HG02885 (cell line): Measurements from ENCODE around the gene SORCS3.
"Not testable (repeated sequence)": the region's sequence is repeated elsewhere in the genome, so short reads cannot be mapped to it uniquely, and the experiment has no call there.

Experiments used
- ATAC-seq: cut with Tn5 transposase; IDR thresholded peaks from one replicate; pipeline ENCODE4 v1.9.1; 2021; ENCODE audit warnings: mild to moderate bottlenecking; ENCODE audit not compliant: unreplicated experiment, poor library complexity

SORCS3 gene

DNA sequence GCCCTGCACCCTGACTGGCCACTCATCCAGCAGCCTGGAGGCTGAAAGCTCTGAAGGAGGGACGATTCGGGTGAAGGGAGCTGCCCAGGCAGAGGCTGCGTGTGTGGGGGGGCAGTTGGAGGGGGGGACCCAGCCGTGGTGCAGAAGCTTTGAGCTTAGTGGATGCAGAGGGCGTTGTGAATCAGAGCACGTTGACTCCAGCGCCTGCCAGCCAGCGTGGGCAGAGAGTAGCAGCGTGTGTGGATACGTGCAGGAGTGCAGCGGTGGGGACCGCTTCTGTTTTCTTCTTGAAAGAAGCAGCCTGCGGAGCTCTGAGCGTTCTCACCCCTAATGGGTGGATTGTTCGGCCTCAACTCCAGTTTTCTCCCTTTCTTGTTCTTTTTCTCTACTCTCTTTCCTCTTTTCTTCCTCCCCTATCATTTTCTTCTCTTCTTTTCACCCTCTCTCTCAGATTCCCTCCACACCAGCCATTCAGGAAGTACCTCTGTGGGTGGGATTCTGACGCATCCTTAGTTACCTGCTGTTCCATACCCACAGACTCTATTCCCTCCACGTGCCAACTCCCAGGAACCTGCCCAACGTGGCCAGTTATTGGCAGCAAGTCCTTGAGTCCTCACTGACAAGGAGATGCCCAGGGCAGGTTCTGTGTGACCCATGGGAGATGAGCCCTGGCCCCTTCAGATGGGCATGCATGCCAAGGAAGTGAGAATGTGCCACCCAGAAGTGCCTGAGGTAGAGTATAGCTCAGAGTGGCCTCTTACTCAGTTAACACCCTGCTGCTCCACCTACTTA, 47.4 kb downstream of the SORCS3 start:
- no peak for ATAC-seq

DNA sequence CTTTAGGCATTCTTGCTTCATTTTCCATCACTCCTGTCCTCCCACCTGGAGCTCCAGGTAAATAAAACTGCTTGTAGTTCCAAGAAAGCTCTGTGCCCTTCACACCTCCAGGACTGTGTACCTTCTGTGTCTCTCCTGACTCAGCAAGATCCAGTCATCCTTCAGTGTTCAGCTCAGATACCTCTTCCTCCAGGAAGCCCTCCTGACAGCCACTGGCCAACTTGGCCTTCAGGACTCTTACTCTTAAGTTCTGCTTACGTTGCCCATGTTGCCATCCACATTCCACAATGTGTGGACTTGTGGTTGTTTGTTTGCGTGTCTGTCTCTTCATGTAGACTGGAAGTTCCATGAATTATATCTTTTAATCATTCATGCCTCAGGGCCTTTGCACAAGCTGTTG, 48.0 kb downstream of the SORCS3 start:
- ATAC-seq = no peak

DNA sequence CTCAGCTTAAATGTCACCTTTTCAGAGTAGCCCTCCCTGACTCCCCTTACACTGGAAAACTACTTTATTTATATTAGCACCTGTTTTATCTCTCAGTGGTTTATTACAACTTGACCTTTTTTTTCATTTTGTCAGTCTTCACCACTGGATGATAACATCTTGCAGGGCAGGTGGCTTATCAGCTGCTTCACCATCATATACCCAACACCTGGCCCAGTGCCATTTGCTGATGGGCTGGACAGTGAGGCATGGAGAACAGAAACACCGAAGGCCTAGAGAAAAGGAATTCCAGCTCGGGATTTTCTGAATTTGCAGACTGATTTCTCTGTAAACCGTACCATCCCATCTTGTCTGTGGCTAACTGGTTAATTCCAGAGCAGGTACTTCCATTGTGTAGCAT, 48.5 kb downstream of the SORCS3 start:
- ATAC-seq = no peak

DNA sequence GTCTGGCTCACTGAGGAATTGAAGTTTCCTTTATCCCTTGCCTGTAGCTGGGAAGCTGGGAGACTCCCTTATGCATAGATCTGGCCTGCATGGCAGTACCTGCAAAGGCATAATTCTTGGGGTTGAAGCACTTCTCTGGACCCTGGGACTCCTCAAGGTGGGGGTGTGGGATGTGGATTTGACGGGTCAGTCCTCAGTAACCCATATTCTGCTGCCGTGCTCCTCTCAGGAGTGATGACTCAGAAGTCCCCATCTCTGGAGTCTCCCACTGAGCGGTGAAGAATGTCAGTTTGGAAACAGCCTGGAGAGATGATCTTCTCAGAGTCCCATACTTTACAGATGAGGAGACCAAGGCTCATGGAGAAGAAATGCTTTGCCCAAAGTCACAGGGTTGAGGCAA, 49.0 kb downstream of the SORCS3 start:
- no peak for ATAC-seq

DNA sequence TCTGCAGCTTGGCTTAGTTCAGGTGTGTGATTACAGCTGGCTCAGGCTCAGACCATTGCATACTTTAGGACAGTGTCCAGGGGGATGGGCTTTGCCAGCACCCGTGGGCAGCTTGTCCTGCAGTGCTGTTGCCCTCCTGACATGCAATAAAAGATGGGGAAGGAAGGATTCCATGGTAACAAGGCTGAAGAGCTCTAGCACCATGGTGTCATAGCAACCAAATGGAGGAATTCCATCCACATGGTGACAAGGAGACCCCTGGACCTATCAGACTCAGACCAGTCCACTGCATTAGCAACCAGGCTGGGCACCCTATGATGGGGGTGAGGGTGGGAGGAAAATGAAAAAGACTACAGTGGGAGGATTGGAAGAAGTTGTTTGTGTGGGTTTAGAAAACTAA, 49.9 kb downstream of the SORCS3 start:
- ATAC-seq = no peak

DNA sequence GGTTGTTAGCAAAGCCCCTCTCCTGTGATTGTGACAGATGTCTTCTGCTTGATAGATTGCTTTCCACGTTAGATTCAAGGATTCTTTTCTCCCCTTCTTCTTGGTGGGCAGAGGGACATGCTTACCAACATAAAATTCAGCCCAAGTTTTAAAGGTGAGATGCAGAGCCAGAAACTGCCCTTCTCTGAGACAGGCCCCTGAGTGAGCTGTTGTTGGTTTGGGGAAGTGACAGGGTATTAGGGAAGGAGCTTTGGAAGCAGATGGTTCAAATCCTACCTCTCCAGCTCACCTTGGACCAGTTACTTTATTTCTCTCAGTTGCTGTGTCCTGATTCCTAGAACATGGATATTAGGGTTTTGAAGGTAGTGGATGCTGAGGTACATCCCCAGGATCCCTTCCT, 53.0 kb downstream of the SORCS3 start:
- no peak for ATAC-seq

DNA sequence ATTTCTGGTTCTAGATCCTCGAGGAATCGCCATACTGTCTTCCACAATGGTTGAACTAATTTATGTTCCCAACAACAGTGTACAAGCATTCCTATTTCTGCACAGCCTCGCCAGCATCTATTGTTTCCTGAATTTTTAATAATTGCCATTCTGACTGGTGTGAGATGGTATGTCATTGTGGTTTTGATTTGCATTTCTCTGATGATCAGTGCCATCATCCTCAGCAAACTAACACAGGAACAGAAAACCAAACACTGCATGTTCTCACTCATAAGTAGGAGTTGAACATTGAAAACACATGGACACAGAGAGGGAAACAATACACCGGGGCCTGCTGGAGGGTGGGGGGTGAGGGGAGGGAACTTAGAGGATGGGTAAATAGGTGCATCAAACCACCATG, 62.2 kb downstream of the SORCS3 start:
- ATAC-seq = not testable (repeated sequence)

DNA sequence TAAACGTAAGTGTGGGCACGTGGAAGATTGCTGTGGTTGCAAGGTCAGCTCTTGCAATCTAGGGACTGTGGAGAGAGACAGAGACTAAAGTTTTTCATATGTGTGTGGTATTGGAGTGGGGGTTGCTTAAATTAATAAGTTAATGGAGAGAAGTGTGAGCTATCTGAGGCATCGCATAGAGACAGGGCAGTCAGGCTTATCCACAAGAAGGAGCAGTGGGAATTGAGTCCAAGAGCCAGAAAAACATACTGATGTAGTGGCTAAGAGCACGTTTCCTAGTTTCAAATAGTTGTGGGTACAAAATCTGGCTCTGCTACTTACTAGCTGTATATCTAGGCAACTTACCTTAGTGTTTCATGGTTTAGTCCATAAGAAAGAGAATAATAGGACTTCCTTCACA, 65.8 kb downstream of the SORCS3 start:
- no peak for ATAC-seq

DNA sequence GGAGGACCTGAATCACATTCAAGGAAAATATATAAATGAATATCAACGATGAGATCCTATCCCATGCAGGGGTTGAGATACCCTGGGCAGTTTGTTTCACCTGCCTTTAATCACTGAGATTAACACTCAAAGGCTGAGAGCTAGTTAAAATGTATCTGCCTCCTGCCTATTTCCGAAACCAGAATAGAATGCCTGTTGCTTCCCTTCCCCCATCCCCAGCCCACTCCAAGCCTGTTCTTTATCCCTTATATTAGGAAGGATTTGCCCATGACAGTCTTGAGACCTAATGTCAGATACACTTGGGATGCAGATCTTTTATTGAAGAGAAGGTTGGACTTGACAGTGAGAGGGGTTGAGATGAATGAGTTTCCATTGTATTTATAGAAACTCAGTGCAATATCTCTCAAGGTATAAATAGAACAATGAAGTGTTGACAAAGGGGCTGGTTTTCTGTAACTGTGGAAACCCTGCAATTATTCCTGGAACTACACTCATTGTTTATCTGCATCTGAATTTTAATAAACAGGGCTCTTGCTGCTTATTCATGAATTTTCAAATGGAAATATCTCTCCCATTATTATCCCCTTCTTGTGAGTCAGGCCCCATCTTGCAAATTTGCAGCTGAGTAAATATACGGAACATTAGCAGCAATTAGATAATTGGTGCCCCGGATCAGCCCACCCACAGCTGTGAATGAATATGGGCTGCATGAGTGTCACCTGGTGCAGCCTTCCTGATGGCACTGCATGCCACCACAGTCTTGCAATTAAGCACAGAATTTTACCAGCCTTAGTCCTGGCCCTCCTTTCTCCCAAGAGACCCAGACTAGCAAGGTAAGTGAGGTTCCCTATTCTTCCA, 66.7 kb downstream of the SORCS3 start:
- no peak for ATAC-seq

DNA sequence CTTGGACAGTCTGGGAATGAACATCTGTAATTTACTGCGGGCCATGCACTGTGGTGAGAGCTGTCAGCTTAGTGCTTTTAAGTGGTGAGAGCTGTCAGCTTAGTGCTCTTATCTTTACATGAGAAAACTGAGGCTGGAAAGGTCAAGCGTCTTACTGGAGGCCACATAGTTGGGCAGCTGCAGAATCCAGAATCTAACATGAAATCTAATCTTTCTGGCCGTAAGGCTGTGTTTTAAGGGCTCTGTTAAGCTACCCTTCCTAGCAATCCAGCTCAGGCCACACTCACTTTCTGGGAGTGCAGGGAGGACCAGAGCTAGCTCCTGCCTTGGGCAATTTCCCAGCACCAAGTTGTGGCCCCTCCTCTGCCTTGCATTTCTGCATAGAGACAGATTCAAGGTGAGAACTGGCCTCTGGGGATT, 70.2 kb downstream of the SORCS3 start:
- ATAC-seq = no peak

DNA sequence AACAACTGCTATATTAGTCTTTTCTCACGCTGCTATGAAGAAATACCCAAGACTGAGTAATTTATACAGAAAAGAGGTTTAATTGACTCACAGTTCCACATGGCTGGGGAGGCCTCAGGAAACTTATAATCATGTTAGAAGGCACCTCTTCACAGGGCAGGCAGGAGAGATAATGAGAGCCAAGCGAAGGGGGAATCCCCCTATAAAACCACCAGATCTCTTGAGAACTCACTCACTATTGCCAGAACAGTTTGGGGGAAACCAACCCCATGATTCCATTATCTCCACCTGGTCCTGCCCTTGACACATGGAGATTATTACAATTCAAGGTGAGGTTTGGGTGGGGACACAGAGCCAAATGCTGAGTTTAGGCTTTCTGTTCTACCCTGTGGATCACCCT, 89.5 kb downstream of the SORCS3 start:
- ATAC-seq = not testable (repeated sequence)

DNA sequence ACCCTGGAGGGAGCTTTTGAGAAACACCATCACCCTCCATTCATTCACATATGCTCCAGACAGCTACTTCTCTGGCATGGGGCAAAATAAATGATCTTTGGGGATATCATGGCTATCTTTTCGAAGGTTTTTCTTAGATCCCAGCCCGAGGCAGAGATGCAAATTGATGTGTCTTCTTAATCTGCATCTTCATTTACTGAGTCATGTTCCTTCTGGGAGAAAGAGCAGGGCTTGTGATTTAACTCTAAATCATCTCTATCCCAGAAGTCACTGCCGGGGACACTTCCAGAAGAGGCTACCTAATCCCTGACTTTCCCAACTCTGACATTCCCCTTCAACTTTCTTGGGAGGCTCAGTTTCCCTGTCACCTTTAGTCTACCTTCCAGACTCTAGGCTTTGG, 90.1 kb downstream of the SORCS3 start:
- ATAC-seq = no peak

DNA sequence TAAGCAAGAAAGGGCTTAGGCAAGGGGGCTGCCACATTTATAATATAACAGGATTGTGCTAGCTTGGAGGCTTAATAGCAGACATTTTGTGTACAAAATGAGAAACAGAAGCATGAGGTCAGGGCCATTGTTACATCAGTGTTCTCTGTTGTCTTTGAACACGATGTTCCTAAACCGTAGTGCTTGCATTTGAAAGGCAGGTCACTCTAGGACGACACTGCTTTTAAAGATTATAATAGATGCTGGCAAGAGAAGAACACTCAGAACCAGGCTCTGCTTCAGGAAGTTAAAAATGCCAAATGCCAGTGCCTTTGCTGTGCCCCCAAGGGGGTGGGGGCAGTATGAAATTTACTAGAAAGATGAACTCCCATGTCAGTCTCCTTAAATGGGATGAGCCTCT, 91.1 kb downstream of the SORCS3 start:
- ATAC-seq = no peak

DNA sequence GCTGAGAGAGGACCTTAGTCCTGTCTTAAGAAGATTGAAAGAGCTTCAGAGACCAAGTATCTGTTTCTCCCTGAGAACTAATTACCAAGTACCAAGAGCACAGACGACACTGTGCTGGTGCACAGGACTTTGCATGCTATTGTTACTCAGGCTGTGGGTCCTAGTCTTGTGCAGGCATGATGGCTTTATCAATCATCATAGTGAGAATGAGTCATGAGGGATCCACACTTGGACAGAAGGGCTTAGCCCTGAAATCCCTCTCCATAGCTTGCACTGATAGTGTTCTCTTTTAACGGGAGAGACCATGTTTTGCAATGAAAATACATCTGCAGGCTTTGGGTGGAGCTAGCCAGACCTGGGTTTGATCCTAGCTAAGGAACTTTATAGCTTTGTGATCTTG, 93.3 kb downstream of the SORCS3 start:
- no peak for ATAC-seq

DNA sequence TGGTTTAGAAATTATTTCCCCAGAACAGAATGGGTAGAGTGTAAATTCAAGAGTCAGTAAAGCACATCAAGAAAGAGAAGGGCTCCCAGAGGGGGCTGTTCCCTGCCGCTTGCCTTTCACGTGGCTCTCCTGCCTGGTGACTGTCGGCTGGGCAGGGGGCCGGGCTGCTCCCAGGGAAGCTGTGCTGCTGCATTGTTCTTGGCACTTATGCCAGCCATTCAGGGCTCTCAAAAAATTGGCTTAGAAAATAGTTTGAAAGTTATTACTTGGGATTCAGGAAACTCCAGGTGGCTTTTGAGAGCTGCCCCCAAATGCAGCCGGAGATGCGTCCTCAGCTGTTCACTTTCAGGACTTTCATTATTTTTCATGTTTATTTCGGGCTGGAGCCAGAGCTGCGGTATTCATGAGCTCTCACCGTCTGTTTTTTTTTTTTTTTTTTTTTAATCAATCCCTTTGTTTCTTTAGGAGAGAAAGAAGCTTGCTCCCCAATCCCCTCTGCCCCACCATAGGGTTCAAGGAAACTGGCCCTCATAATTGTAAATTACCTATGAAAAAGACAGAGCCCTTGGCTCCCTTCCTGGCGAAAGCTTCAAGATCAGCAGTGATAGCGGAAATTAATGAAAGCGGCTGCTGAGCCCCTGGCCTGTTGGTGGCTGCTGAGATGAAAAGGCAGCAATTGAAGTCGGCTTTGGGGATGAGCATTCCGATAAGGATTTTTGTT, 94.1 kb downstream of the SORCS3 start:
- ATAC-seq = no peak

DNA sequence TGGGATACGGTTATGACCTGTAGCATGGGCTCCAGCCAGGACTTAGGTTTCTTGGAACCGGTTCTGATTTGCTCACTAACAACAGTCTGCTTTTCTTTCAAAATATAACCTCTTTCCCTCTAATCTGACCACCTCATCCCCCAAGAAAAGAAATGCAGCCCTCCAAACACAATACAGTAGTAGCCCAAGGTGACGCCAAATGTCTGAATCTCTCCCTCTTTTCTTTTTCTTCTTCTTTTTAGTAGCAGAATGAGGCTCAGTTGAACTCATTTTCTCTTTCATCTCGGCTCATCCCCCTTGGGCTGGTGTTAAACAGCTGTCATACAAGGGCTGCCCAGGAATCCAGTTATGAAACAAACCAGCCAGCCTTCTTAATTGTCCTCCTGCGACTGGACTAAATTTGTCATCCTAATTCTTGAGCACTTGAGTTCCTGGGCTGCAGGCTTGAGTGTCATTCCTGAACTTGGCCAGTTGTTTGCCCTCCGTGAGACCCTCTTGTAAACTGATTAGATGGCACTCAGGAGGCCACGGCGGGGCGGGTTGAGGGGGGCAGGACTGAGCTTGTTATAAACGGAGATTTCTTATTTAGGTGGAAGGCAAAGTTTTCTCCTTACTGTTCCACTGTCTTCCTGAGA, 94.8 kb downstream of the SORCS3 start:
- ATAC-seq = no peak

DNA sequence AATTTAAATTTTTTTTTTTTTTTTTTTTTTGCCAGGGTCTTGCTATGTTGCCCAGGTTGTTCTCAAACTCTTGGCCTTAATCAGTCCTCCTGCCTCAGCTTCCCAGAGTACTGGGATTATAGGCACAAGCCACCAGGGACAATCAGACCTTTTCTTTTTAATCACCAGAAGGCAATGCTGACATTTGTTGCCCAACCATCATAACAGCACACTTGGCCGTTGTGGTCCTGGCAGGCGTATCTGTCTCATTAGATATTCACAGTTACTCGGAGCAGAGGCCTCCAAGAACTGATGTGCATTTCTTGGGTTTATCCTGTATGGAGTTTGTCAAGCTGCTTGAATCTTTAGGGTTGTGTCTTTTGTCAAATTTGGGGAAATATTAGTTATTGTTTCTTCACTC, 100.0 kb downstream of the SORCS3 start:
- ATAC-seq = no peak

DNA sequence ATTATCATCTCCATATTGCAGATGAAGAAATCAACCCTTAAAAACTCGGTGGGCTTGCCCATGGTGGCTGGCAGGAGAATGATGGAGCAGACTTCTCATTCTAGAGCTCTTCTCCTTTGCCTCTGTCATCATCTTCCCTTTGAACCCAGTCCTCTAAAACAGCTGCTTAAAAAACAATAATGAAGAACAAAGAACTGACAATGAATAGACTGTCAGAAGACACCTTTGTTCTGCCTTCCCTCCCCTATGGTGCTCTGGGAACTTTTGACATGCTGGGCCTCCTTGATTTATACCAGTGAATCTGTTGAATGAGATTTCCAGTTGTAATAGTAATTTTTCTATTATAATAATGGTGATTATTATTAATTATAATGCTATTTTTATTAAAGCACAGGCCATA, 103.0 kb downstream of the SORCS3 start:
- ATAC-seq = no peak

DNA sequence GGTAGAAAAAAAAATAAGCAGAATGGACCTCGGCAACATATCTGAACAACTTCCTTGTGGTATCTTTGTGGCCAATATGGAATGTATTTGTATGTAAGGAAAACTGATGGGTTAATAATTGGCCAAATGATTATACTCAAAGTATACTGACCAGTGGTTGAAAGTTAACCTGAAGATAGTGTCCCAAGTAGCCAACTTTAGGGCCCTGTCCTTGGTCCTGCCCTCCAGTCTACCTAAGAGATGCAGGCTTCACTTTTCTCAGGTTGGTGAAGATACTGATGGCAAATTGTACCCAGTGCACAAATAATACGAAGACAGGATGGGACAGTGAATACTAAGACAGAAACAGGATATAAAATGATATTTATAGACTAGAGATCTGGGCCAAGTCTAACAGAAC, 109.2 kb downstream of the SORCS3 start:
- no peak for ATAC-seq

DNA sequence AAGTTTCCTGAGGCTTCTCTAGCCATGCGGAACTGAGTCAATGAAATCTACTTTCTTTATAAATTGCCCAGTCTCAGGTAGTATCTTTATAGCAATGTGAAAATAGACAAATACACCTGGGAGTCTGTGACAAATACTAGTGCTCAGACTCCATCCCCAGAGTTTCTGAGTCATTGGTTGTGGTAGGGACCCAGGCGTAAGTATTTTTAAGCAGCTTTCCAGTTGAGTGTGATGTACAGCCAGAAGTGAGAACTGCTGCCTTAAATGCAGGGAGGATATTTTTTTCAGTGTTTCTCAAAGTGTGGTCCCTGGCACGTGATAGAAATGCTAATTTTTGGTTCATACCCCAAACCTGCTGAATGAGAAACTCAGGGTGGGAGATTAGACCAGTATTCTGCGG, 121.7 kb downstream of the SORCS3 start:
- ATAC-seq = no peak

DNA sequence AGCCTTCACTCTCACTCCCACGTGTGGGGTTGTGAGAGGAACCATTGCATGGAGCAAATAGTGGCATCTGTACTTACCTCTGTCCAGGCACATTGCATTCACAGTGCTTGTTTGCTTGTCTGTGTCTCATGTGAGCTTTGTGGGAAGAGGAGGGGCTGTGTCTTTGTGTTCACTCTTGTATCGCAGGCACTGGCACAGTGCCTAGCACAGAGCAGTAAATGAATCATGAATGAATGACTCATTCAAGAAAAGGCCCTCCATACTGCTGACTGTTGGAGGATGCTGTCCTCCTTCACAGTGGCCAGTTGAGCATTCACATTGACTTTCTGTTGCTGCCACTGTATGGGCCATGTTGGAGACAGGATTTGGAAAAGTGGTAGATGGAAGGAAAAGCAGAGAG, 125.3 kb downstream of the SORCS3 start:
- no peak for ATAC-seq
